Type B pancreatic cell (in vitro differentiated cells): ENCODE data around the gene BLOC1S3. TPM values are rescaled to one million over a fixed set of nuclear protein-coding genes. Genes with fewer than 3 reads are reported as not detected.

Source experiments
- DNase-seq: peaks from one replicate; pipeline ENCODE4 v3.0.0; 2021; ENCODE audit warnings: mixed read lengths; ENCODE audit not compliant: unreplicated experiment; ENCODE audit errors: extremely low spot score
- H3K27ac Mint-ChIP-seq: 2 replicates; pipeline ENCODE4 v1.8.0; 2021; ENCODE audit warnings: mild to moderate bottlenecking, mixed read lengths
- H3K27me3 Mint-ChIP-seq: 2 replicates; pipeline ENCODE4 v1.8.0; 2021; ENCODE audit warnings: mixed read lengths
- H3K36me3 Mint-ChIP-seq: 2 replicates; pipeline ENCODE4 v1.8.0; 2021; ENCODE audit warnings: mixed read lengths
- H3K4me1 Mint-ChIP-seq: one replicate; pipeline ENCODE4 v1.8.0; 2021; ENCODE audit warnings: mixed read lengths; ENCODE audit not compliant: unreplicated experiment
- H3K4me3 Mint-ChIP-seq: 2 replicates; pipeline ENCODE4 v1.8.0; 2021; ENCODE audit warnings: mild to moderate bottlenecking, mixed read lengths
- H3K9me3 Mint-ChIP-seq: 2 replicates; pipeline ENCODE4 v1.8.0; 2021; ENCODE audit warnings: mixed read lengths
- CTCF ChIP-seq: fragments of 200-600 bp; sonication (generic); conservative IDR thresholded peaks from 2 replicates; pipeline ENCODE4 v1.5.0; 2021; ENCODE audit warnings: antibody characterized with exemption, mild to moderate bottlenecking
- total RNA-seq: library from RNA; stranded (reverse); gene quantifications from 2 replicates; pipeline ENCODE4 v1.2.1, GENCODE V29; 2021; ENCODE audit warnings: low replicate concordance

The BLOC1S3 gene
- total RNA-seq, 1 donor from 2014 or later = 10.2 TPM

- TF ChIP-seq CTCF = no peak
- no peaks in the 10 kb centered on the region for H3K36me3 Mint-ChIP-seq
- no peak for DNase-seq
- H3K4me3 Mint-ChIP-seq = no peak overlapping the region
- H3K9me3 Mint-ChIP-seq = no peaks in the 10 kb centered on the region
- peaks cover 15% of the 10 kb centered on the region for H3K4me1 Mint-ChIP-seq
- H3K27me3 Mint-ChIP-seq = peaks cover 32% of the 10 kb centered on the region
- no peak overlapping the region for H3K27ac Mint-ChIP-seq
Observed at GRCh38 chr19:45152504-45153338, 25.9 kb upstream of the BLOC1S3 start.

DNA sequence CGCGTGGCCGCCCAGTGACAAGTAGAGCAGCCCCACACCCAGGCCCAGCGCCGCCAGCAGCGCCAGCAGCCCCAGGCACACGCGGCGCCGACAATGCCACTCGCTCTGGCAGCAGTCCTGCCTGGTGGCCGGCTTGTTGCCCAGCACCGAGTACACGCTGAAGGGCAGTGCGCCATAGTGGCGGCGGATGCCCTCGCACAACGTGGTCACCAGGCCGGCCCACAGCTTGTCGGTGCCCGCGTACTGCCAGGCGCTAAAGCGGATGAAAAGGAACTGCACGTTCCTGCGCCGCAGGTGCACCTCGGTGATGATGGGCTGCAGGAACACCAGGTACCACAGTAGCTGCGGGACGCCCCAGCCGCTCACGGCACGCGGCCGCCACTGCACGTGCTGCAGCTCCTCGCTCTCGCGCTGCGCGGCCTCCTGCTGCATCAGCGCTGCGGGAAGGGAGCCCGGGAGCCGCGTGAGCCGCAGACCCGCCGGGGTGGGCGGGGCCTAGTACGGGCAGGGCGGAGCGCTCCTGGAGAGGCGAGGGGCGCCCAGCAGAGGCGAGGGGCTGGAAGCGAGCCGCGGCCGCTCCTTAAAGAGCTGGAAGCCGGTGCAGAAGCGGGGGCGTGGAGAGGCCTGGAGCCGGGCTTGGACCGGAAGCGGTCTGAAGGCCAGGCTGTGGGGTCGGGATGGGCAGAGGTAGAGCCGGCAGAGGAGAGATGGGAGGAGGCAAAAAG is 25.1 kb upstream of the BLOC1S3 start:
- Mint-ChIP-seq H3K9me3 (no peaks in the 10 kb centered on the region), H3K27me3 (peaks cover 32% of the 10 kb centered on the region), H3K4me1 (peaks cover 19% of the 10 kb centered on the region), H3K4me3 (peak overlapping the region; percentile 81), H3K27ac (peak overlapping the region; percentile 34), H3K36me3 (no peaks in the 10 kb centered on the region)
- no peak for DNase-seq
- TF ChIP-seq CTCF = no peak

DNA sequence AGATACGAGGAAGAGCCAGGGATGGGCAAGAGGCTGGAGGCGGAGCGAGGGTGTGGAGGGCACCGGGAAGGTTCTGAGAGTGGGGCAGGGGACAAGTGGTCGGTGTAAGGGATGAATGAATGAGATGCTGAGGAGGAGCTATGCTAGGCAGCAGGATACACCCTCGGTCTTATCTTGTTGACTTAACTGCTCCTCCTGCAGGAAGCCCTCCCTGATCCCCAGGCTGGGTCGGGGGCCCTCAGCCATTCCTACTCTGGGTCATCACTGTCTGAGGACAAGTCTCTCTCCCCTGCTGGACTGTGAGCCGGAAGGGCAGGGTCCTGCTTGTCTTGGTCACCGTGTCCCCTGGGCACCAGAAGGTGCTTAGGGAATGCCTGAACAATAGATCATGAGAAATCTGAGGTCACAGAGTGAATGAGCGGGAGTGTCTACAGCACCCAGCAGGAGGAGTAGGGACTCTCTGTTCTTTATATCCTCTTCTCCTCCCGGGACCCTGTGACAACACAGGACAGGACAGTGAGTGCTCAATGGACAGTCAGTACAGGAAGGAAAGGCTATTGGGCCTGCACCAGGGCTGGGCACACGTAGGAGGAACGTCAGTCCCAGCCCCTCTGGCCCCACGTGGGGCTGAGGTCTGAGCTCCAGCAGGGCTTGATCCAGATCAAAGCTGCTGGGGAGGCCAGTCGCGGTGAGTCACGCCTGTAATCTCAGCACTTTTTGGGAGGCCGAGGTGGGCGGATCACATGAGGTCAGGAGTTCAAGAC is 24.3 kb upstream of the BLOC1S3 start:
- peaks cover 19% of the 10 kb centered on the region for H3K4me1 Mint-ChIP-seq
- no peaks in the 10 kb centered on the region for H3K9me3 Mint-ChIP-seq
- no peak for TF ChIP-seq CTCF
- H3K4me3 Mint-ChIP-seq = peak overlapping the region; percentile 81
- H3K36me3 Mint-ChIP-seq = no peaks in the 10 kb centered on the region
- peak overlapping the region; percentile 34 for H3K27ac Mint-ChIP-seq
- DNase-seq = no peak
- H3K27me3 Mint-ChIP-seq = peaks cover 32% of the 10 kb centered on the region

GRCh38 chr19:45156011-45156630 is 22.5 kb upstream of the BLOC1S3 start:
- TF ChIP-seq CTCF = no peak
- H3K27me3 Mint-ChIP-seq = peaks cover 36% of the 10 kb centered on the region
- no peak overlapping the region for H3K4me3 Mint-ChIP-seq
- H3K36me3 Mint-ChIP-seq = no peaks in the 10 kb centered on the region
- peak overlapping the region; percentile 95 for H3K27ac Mint-ChIP-seq
- no peaks in the 10 kb centered on the region for H3K9me3 Mint-ChIP-seq
- H3K4me1 Mint-ChIP-seq = peaks cover 19% of the 10 kb centered on the region
- DNase-seq = no peak

GRCh38 chr19:45156751-45157150 is 21.8 kb upstream of the BLOC1S3 start:
- no peaks in the 10 kb centered on the region for H3K36me3 Mint-ChIP-seq

More at GRCh38 chr19:45156751-45157150, 21.8 kb upstream of the BLOC1S3 start:
- no peak for TF ChIP-seq CTCF
- no peak for DNase-seq
- Mint-ChIP-seq H3K9me3 (no peaks in the 10 kb centered on the region), H3K4me3 (peak overlapping the region; percentile 68), H3K27me3 (peaks cover 31% of the 10 kb centered on the region), H3K4me1 (peaks cover 19% of the 10 kb centered on the region), H3K27ac (peak overlapping the region; percentile 95)
